HG03045 (cell line): ENCODE data around the gene TUFT1.
A peak's percentile ranks its signal among the peaks of the same experiment; 100 is the strongest.
"Not testable (repeated sequence)": the region's sequence is repeated elsewhere in the genome, so short reads cannot be mapped to it uniquely, and the experiment has no call there.

Experiments
- ATAC-seq: cut with Tn5 transposase; IDR thresholded peaks from one replicate; pipeline ENCODE4 v1.9.1; 2021; ENCODE audit warnings: mild to moderate bottlenecking, moderate library complexity; ENCODE audit not compliant: unreplicated experiment

TUFT1 gene

DNA sequence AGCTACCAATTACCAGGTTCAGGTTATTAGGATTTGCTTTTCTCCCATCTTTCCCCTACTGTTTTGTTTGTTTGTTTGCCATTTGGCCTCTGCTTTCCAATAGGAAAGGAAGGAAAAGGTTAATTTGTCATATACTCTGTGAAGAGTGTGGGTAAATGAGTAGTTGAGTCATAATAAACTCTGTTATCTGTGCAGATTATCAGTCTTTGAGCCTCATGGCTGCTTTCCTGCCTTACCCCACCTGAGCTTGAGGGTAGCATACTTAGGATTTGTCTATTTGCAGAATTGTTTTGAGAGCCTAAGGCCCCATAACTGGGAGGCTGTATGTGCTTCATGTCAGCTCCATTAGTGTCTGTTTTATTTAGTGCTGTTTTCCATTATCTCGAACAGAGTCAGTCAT, 38.8 kb downstream of the TUFT1 start:
- no peak for ATAC-seq

DNA sequence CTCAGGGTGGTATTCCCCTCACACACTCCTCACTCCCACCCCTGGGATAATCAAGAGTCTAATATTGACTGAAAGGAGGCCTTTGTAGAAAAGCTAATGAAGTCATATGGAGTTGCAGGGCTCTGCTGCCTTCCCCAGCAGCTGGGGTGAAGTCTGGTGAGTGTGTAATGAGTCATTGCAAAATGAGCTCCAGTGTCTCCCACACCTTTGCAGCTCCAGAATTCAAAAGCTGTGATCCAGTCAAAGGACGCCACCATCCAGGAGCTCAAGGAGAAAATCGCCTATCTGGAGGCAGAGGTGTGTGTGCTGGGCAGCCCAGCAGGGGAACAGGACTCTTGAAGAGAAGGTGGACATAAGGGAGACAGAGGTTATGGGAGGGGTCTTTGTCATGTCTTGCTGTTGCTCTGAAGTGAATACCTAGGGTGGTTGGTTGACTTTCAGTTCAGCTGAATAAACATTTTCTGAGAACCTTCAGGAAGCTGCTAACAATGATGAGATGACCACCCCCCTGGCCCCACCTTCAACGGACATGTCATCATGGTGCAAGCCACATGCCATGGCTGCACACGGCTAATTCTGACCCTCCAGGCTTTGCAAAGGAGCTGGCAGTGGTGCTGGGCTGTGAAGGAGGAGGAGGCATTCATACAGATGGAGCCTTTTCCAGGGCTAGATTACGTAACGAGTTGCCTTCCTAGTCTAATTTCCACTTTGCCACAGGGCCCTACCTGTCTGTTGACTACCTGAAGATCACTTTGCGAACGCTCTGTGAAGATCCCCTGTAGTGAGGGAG, 39.5 kb downstream of the TUFT1 start:
- ATAC-seq: no peak

- no peak for ATAC-seq
Measured at GRCh38 chr1:151581451-151581850, 41.3 kb downstream of the TUFT1 start.

- no peak for ATAC-seq
Measured at GRCh38 chr1:151581921-151582320, 41.8 kb downstream of the TUFT1 start.

DNA sequence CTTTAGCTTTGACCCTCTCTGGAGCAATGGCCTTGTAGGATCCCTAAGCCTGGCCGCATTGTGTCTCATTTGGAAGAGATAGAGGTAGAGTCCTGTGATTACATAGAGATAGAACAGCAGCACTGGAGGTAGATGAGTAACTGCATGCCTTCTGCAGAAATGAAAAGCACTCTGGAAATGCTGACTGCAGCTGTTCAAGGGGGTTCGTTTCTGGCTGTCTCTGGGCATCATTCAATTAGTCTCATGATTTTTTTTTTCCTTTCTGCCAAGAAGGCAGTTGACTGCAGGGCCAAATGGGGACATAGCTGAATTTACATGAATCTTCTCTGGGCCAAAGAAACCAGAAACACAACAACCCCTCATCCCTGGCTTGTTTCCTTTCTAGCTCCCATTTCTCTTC, 43.7 kb downstream of the TUFT1 start:
- no peak for ATAC-seq

DNA sequence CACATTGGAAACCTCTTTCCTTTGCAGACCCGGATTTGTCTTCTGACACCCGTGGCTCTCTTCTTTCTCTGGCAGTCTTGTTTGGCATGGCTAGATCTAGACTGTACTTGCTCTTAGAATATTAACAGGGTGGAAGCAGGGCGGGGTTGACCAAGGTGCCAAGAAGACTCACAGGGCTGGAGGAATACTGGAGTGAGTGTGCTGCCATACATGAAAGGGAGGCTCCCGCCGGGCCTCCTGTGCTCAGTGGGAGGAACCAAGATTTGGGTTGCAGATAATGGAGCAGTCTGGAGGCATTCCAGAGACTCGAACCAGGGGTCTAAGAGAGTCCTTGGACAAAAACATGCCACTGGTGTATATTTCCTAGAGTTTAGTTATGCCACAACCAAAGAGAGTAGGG, 44.2 kb downstream of the TUFT1 start:
- ATAC-seq: no peak

DNA sequence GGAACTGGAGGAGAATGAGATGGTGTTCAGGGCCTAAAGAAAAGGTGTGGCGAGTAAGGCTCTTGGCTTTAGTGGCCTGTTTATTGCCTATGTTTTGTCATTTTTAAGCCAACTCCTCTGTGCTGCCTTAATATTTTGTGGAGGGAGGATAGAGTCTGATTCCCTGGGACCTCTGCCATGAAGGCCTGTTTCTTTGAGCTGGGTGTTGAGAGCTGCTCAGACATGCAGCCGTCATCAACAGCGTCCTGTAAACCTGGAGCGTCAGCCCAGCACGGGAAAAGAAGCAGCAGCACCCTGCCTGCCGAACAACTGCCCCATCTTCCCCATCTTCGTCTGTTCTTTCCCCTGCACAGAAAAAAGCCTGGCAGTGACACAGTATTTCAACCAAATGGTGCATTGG, 44.7 kb downstream of the TUFT1 start:
- no peak for ATAC-seq

- no peak for ATAC-seq
Measured at GRCh38 chr1:151585622-151586021, 45.5 kb downstream of the TUFT1 start.

GRCh38 chr1:151590961-151591360, 50.9 kb downstream of the TUFT1 start:
- ATAC-seq: no peak

DNA sequence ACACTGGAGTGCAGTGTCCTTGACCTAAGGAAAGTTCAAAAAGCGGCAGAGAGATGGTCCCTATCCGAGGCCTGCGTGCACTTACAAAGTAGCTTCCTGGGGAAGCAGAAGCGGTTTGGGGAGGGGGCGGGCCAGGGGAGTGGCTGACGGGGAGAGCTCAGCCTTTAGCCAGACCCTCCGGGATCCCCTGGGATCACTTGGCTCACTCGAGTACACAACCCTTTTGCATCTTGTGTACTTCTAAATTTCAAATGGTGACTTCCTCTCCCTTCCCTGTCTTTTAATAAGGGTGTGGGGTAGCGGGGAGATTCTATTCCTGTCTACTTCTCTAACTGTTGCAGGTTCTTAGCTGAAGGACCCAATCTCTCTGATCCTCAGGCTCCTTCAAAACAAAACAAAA, 53.6 kb downstream of the TUFT1 start:
- no peak for ATAC-seq

DNA sequence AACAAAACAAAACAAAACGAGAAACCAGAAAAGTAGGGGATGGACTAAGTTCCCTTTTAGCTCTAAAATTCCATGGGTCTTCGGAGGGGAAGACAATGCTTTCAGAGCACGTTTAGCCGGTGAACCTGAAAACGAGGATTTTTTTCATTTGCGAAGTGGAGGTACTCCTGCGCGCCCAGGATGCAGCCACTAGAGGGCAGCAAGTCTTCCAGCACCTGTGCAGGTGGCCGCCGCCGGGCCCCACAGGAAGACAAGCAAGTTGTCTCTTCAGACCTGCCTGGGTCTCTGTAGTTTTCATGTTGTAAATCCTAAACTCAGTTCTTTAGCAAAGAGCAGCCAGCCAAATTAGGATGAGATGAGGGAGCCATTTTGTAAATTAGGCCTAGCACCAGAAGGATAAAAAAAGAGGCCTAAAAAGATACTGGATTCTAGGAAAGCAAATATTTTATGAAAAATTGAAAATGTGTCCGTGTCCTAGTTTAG, 54.1 kb downstream of the TUFT1 start:
- no peak for ATAC-seq

GRCh38 chr1:151596166-151596953, 56.3 kb downstream of the TUFT1 start:
- no peak for ATAC-seq

DNA sequence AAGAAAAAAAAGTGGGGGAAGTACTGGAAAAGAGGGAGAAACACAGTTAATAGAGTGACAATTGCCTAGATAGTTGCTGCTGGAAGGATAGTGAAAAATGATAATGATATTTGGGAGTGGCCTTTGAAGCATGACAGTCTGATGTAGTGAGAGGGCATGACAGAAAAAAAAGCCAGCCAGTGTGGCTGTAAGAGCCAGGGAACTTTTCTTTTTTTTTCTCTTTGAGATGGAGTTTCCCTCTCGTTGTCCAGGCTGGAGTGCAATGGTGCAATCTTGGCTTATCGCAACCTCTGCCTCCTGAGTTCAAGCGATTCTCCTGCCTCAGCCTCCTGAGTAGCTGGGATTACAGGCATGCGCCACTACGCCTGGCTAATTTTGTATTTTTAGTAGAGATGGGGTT, 62.4 kb downstream of the TUFT1 start:
- ATAC-seq: not testable (repeated sequence)

GRCh38 chr1:151604291-151604690, 64.2 kb downstream of the TUFT1 start:
- no peak for ATAC-seq

DNA sequence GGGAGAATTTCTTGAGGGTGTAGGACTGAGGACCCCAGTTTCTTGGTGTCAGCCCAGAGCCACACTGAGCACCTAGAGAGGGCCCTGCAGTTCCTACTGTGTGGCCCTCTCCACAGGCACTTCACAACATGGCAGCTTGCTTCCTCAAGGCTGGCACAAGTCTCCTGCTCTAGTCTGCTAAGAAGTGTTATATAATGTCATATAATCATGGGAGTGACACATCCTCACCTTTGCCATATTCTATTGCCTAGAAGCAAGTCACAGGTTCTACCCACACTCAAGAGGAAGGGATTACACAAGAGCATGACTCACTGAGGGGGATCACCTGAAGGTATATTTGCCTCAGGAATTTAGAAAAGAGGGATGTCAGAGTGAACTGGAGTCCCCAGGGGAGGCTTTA, 66.3 kb downstream of the TUFT1 start:
- ATAC-seq: no peak

- no peak for ATAC-seq
Measured at GRCh38 chr1:151606857-151607256, 66.7 kb downstream of the TUFT1 start.

- ATAC-seq: no peak
Measured at GRCh38 chr1:151610142-151610541, 70.0 kb downstream of the TUFT1 start.

DNA sequence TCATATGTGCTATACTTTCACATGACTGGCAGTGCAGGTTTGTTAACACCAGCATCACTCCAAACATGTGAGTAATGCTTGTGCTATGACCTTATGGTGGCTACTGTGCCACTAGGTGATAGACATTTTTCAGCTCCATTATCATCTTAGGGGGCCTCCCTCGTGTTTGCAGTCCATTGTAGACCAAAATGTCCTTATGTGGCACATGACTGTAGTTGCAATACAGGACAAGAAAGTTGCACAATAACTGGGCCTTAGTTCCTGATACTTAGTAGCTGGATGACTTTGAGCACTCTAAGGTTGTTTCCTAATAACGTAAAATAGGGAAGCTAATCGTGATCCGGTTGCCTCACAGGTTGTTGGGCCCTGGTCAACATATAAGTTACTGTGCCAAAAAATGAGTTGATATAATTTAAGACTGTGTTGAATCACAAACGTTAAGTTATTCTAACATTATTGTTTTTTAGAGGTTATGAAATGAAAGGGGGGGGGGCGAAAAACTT, 71.2 kb downstream of the TUFT1 start:
- ATAC-seq: no peak

- peak; percentile 89 for ATAC-seq
Measured at GRCh38 chr1:151611832-151612500, 71.9 kb downstream of the TUFT1 start, which contains the start of gene SNX27. Gene SNX27 (plus strand): TSS chr1:151612050. CDS start chr1:151612202, 152 bp downstream.

DNA sequence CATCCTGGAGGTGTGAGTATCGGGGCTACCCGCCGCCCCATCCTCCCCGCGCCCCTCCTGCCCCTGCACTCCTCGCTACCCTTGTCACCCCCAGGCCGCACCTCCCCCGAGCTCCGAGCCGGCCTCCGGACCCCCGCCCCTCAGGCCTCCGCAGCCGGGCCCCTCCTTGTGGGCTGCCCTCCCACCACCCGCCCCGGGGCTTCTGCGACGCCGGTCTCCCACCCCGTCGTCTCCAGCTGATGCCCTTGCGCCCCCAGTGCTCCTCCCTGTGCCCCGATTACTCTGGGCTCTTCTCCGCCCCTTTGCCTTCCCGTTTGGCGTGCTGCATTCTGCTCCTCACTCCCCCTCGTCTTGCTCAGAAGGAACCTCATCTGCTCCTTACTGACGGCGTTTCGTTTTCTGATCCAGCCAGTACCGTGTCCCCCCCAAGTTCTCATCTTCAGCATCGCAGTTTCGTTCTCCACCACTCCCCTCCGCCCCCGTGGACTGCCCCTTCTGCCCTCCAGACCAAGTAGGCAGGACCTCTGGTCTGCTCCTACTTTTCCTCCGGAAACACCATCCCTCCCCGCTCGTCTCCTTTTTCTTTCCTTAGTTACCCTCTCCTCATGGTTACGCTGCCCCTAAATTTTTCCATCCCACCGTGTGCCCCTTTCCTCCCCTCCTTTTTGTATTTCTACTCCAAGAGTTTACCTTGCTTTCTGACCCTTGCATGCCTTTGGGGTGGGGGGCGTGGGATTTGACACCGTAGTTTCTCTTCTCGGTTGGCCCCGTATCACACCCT, 72.6 kb downstream of the TUFT1 start:
- peak; percentile 38 for ATAC-seq
